Activated CD4-positive, alpha-beta T cell treated with anti-CD3 and anti-CD28 coated beads, Interleukin-2, amount 10 ng/mL, durations not matched to agents 24 days and 14 days (primary cell): ENCODE measurements around the gene HDAC10. TPM values are rescaled to one million over a fixed set of nuclear protein-coding genes. Genes with fewer than 3 reads are reported as not detected.

ENCODE experiments used
- DNase-seq: peaks from one replicate; pipeline ENCODE4 v3.0.0; 2022
- H3K27ac Mint-ChIP-seq: one replicate; pipeline ENCODE4 v1.8.0; 2022; ENCODE audit warnings: mild to moderate bottlenecking, mixed read lengths
- H3K27me3 Mint-ChIP-seq: one replicate; pipeline ENCODE4 v1.8.0; 2022; ENCODE audit warnings: mixed read lengths
- H3K36me3 Mint-ChIP-seq: one replicate; pipeline ENCODE4 v1.8.0; 2022; ENCODE audit warnings: low read depth, mild to moderate bottlenecking, mixed read lengths
- H3K4me1 Mint-ChIP-seq: one replicate; pipeline ENCODE4 v1.8.0; 2021; ENCODE audit warnings: mixed read lengths
- H3K4me3 Mint-ChIP-seq: one replicate; pipeline ENCODE4 v1.8.0; 2022; ENCODE audit warnings: mild to moderate bottlenecking, moderate library complexity, mixed read lengths
- H3K9me3 Mint-ChIP-seq: one replicate; pipeline ENCODE4 v1.8.0; 2021; ENCODE audit warnings: mixed read lengths
- intact Hi-C: fragments of 100-400 bp; cut with micrococcal nuclease; formaldehyde crosslinking; loops from one replicate; pipeline ENCODE4 v1.15.1; 2023
- total RNA-seq: library from RNA; stranded (reverse); gene quantifications from 2 replicates; pipeline ENCODE4 v1.2.3, GENCODE V29; 2022

Gene HDAC10
- total RNA-seq, 1 donor from 2014 or later = 64.6 TPM

- no peak overlapping the region for H3K27ac Mint-ChIP-seq
- no peaks in the 10 kb centered on the region for H3K27me3 Mint-ChIP-seq
- peaks cover 19% of the 10 kb centered on the region for H3K4me1 Mint-ChIP-seq
- no peak for DNase-seq
- peaks cover 3% of the 10 kb centered on the region for H3K9me3 Mint-ChIP-seq
- intact Hi-C loops = no loop called here
- H3K4me3 Mint-ChIP-seq = no peak overlapping the region
- H3K36me3 Mint-ChIP-seq = peaks cover 29% of the 10 kb centered on the region
These were observed 14.2 kb downstream of the HDAC10 start for GRCh38 chr22:50236731-50237409.

- intact Hi-C loops = no loop called here
- peaks cover 3% of the 10 kb centered on the region for H3K9me3 Mint-ChIP-seq
- H3K36me3 Mint-ChIP-seq = peaks cover 31% of the 10 kb centered on the region
- H3K4me3 Mint-ChIP-seq = no peak overlapping the region
- no peak overlapping the region for H3K27ac Mint-ChIP-seq
- DNase-seq = no peak
- H3K4me1 Mint-ChIP-seq = peaks cover 11% of the 10 kb centered on the region
- H3K27me3 Mint-ChIP-seq = no peaks in the 10 kb centered on the region
These were observed 17.8 kb downstream of the HDAC10 start for GRCh38 chr22:50233223-50233622.

- no peak overlapping the region for H3K27ac Mint-ChIP-seq
These were observed 18.4 kb downstream of the HDAC10 start for GRCh38 chr22:50232481-50233151.

GRCh38 chr22:50229370-50229769 lies 21.7 kb downstream of the HDAC10 start:
- intact Hi-C loops = no loop called here
- DNase-seq = no peak
- Mint-ChIP-seq H3K27ac (no peak overlapping the region), H3K9me3 (no peaks in the 10 kb centered on the region), H3K27me3 (no peaks in the 10 kb centered on the region), H3K36me3 (peaks cover 26% of the 10 kb centered on the region), H3K4me3 (no peak overlapping the region), H3K4me1 (peaks cover 2% of the 10 kb centered on the region)

More at GRCh38 chr22:50232481-50233151, 18.4 kb downstream of the HDAC10 start:
- H3K4me1 Mint-ChIP-seq = peaks cover 8% of the 10 kb centered on the region
- no peak for DNase-seq
- H3K4me3 Mint-ChIP-seq = no peak overlapping the region
- no peaks in the 10 kb centered on the region for H3K27me3 Mint-ChIP-seq
- H3K36me3 Mint-ChIP-seq = peaks cover 30% of the 10 kb centered on the region
- peaks cover 3% of the 10 kb centered on the region for H3K9me3 Mint-ChIP-seq
- intact Hi-C loops = no loop called here

GRCh38 chr22:50228366-50228765 lies 22.7 kb downstream of the HDAC10 start:
- H3K36me3 Mint-ChIP-seq = peaks cover 27% of the 10 kb centered on the region
- H3K27ac Mint-ChIP-seq = no peak overlapping the region
- intact Hi-C loops = no loop called here
- no peaks in the 10 kb centered on the region for H3K4me1 Mint-ChIP-seq
- no peak overlapping the region for H3K4me3 Mint-ChIP-seq
- no peaks in the 10 kb centered on the region for H3K27me3 Mint-ChIP-seq
- no peak for DNase-seq
- no peaks in the 10 kb centered on the region for H3K9me3 Mint-ChIP-seq

- Mint-ChIP-seq H3K4me3 (no peak overlapping the region), H3K27me3 (no peaks in the 10 kb centered on the region), H3K36me3 (peaks cover 30% of the 10 kb centered on the region), H3K27ac (no peak overlapping the region), H3K4me1 (no peaks in the 10 kb centered on the region), H3K9me3 (no peaks in the 10 kb centered on the region)
- no peak for DNase-seq
- intact Hi-C loops = no loop called here
These were observed 23.4 kb downstream of the HDAC10 start for GRCh38 chr22:50227579-50228215.

GRCh38 chr22:50226875-50227165 lies 24.2 kb downstream of the HDAC10 start:
- H3K27ac Mint-ChIP-seq = no peak overlapping the region
- no peaks in the 10 kb centered on the region for H3K9me3 Mint-ChIP-seq
- no peaks in the 10 kb centered on the region for H3K27me3 Mint-ChIP-seq
- intact Hi-C loops = no loop called here
- DNase-seq = no peak
- H3K36me3 Mint-ChIP-seq = peaks cover 31% of the 10 kb centered on the region
- H3K4me3 Mint-ChIP-seq = no peak overlapping the region
- no peaks in the 10 kb centered on the region for H3K4me1 Mint-ChIP-seq

GRCh38 chr22:50226063-50226874 lies 24.8 kb downstream of the HDAC10 start:
- DNase-seq = no peak
- Mint-ChIP-seq H3K36me3 (peaks cover 31% of the 10 kb centered on the region), H3K27me3 (no peaks in the 10 kb centered on the region), H3K4me1 (no peaks in the 10 kb centered on the region), H3K4me3 (no peak overlapping the region), H3K9me3 (no peaks in the 10 kb centered on the region), H3K27ac (no peak overlapping the region)
- intact Hi-C loops = no loop called here

GRCh38 chr22:50225200-50225969 lies 25.7 kb downstream of the HDAC10 start:
- DNase-seq = no peak
- H3K4me1 Mint-ChIP-seq = no peaks in the 10 kb centered on the region
- H3K36me3 Mint-ChIP-seq = peaks cover 34% of the 10 kb centered on the region
- H3K27ac Mint-ChIP-seq = no peak overlapping the region
- H3K27me3 Mint-ChIP-seq = no peaks in the 10 kb centered on the region
- H3K9me3 Mint-ChIP-seq = no peaks in the 10 kb centered on the region
- intact Hi-C loops = no loop called here
- H3K4me3 Mint-ChIP-seq = no peak overlapping the region

- Mint-ChIP-seq H3K27me3 (no peaks in the 10 kb centered on the region), H3K4me3 (no peak overlapping the region), H3K4me1 (no peaks in the 10 kb centered on the region), H3K9me3 (no peaks in the 10 kb centered on the region), H3K36me3 (peaks cover 35% of the 10 kb centered on the region), H3K27ac (no peak overlapping the region)
- intact Hi-C loops = no loop called here
- DNase-seq = no peak
These were observed 27.0 kb downstream of the HDAC10 start for GRCh38 chr22:50224071-50224470.

GRCh38 chr22:50222508-50222907 lies 28.6 kb downstream of the HDAC10 start:
- no peak overlapping the region for H3K4me3 Mint-ChIP-seq
- intact Hi-C loops = no loop called here
- DNase-seq = no peak
- peaks cover 32% of the 10 kb centered on the region for H3K36me3 Mint-ChIP-seq
- H3K4me1 Mint-ChIP-seq = no peaks in the 10 kb centered on the region
- no peaks in the 10 kb centered on the region for H3K9me3 Mint-ChIP-seq
- H3K27me3 Mint-ChIP-seq = no peaks in the 10 kb centered on the region
- H3K27ac Mint-ChIP-seq = no peak overlapping the region

GRCh38 chr22:50221410-50222300 lies 29.4 kb downstream of the HDAC10 start:
- H3K36me3 Mint-ChIP-seq = peaks cover 32% of the 10 kb centered on the region
- H3K4me1 Mint-ChIP-seq = no peaks in the 10 kb centered on the region
- DNase-seq = no peak
- no peaks in the 10 kb centered on the region for H3K9me3 Mint-ChIP-seq
- no peak overlapping the region for H3K27ac Mint-ChIP-seq
- H3K27me3 Mint-ChIP-seq = no peaks in the 10 kb centered on the region
- no peak overlapping the region for H3K4me3 Mint-ChIP-seq
- intact Hi-C loops = no loop called here
